Natural killer cell (primary cell): Measurements from ENCODE around the gene DCDC2B. TPM values are rescaled to one million over a fixed set of nuclear protein-coding genes. Genes with fewer than 3 reads are reported as not detected.

ENCODE experiments used
- ATAC-seq, 3 donors: fragments of 150-1000 bp in 2 of 3; fragments of 200-7000 bp in 1 of 3; cut with Tn5 transposase; 1 replicate in 1 of 3; 2 replicates in 2 of 3; pipeline ENCODE4 v1.10.0; 2021; ENCODE audit warnings: mild to moderate bottlenecking in 2 of 3, moderate library complexity in 2 of 3
- DNase-seq, 2 donors: peaks; one replicate each; pipeline versions ENCODE4 v3.0.0 to v3.0.0-alpha.2; 2013 to 2021; ENCODE audit warnings: mixed read lengths in 1 of 2
- H3K27ac ChIP-seq: one replicate; pipeline ENCODE4 v1.5.1; 2013; ENCODE audit warnings: mild to moderate bottlenecking, low read length
- H3K27me3 ChIP-seq: one replicate; pipeline ENCODE4 v1.6.1; 2013; ENCODE audit warnings: low read length; ENCODE audit not compliant: control insufficient read depth, insufficient read depth
- H3K36me3 ChIP-seq: one replicate; pipeline ENCODE4 v1.6.1; 2013; ENCODE audit warnings: low read length; ENCODE audit not compliant: control insufficient read depth, insufficient read depth
- H3K4me1 ChIP-seq: one replicate; pipeline ENCODE4 v1.6.1; 2013; ENCODE audit warnings: low read length; ENCODE audit not compliant: control insufficient read depth, insufficient read depth
- H3K4me3 ChIP-seq: one replicate; pipeline ENCODE4 v1.5.1; 2013; ENCODE audit warnings: low read length
- H3K9me3 ChIP-seq: one replicate; pipeline ENCODE4 v1.6.1; 2013; ENCODE audit warnings: low read length; ENCODE audit not compliant: control insufficient read depth, insufficient read depth
- H3K27ac Mint-ChIP-seq, 2 donors: one replicate each; pipeline ENCODE4 v1.8.0; 2022; ENCODE audit warnings: mild to moderate bottlenecking in 2 of 2, mixed read lengths in 2 of 2, moderate library complexity in 1 of 2
- H3K27me3 Mint-ChIP-seq, 2 donors: one replicate each; pipeline ENCODE4 v1.8.0; 2022; ENCODE audit warnings: low read depth in 2 of 2, mixed read lengths in 2 of 2
- H3K36me3 Mint-ChIP-seq: one replicate; pipeline ENCODE4 v1.8.0; 2022; ENCODE audit warnings: mixed read lengths
- H3K4me1 Mint-ChIP-seq, 2 donors: one replicate each; pipeline ENCODE4 v1.8.0; 2022; ENCODE audit warnings: mixed read lengths in 2 of 2
- H3K4me3 Mint-ChIP-seq: one replicate; pipeline ENCODE4 v1.8.0; 2022; ENCODE audit warnings: mild to moderate bottlenecking, moderate library complexity, mixed read lengths
- H3K9me3 Mint-ChIP-seq, 2 donors: one replicate each; pipeline ENCODE4 v1.8.0; 2022; ENCODE audit warnings: mixed read lengths in 2 of 2
- WGBS: methylation state at CpG from one replicate; pipeline ENCODE4 v1.1.7; 2013; ENCODE audit warnings: missing lambda C conversion rate; ENCODE audit not compliant: insufficient coverage; 5-methylcytosine and 5-hydroxymethylcytosine counted together
- intact Hi-C: fragments of 100-400 bp; cut with micrococcal nuclease; formaldehyde crosslinking; loops from one replicate; pipeline ENCODE4 v1.14.2; 2022
- total RNA-seq, 4 donors: library from RNA; stranded (reverse); fragments of 120-200 nt in 1 of 4; gene quantifications; one replicate each; pipeline versions ENCODE4 v1.2.3 to v1.2.4, GENCODE V29; 2013 to 2022
- TF ChIP-seq, protein P1 (sequence below): fragments of 200-600 bp; IDR thresholded peaks from one replicate; pipeline ENCODE4 v1.8.0; 2022; ENCODE audit warnings: antibody characterized with exemption

The DCDC2B gene
- total RNA-seq, 3 donors from 2014 or later (not counting 1 experiment from before 2014, with no cell fraction given), result not detected

- DNase-seq (peak; percentile 55 to 75), ATAC-seq (peak; percentile 54 to 71 (median 55))
- Mint-ChIP-seq H3K36me3 (no peaks in the 10 kb centered on the region), H3K4me3 (peak within 1 kb of the TSS; percentile 95), H3K9me3 (no peaks in the 10 kb centered on the region), H3K27ac (peak within 1 kb of the TSS; percentile 93 to 98), H3K4me1 (peaks cover 51 to 69% of the 10 kb centered on the region in 2 donors), H3K27me3 (no peaks in the 10 kb centered on the region)
- Histone ChIP-seq H3K27ac (peak within 1 kb of the TSS; percentile 93), H3K9me3 (no peaks in the 10 kb centered on the region), H3K36me3 (peaks cover 22% of the 10 kb centered on the region), H3K4me3 (peak within 1 kb of the TSS; percentile 71), H3K4me1 (peaks cover 70% of the 10 kb centered on the region), H3K27me3 (no peaks in the 10 kb centered on the region)
- intact Hi-C loops, result loop anchor here (1.0 to 5.0 kb wide), 4 partner anchors 21 to 212 kb away; partner anchors contain the start of genes EIF3I, TMEM234, TMEM39B and TXLNA
- WGBS, result 1% methylated on average over 31 of the region's 34 CpGs
- TF ChIP-seq, protein P1, sequence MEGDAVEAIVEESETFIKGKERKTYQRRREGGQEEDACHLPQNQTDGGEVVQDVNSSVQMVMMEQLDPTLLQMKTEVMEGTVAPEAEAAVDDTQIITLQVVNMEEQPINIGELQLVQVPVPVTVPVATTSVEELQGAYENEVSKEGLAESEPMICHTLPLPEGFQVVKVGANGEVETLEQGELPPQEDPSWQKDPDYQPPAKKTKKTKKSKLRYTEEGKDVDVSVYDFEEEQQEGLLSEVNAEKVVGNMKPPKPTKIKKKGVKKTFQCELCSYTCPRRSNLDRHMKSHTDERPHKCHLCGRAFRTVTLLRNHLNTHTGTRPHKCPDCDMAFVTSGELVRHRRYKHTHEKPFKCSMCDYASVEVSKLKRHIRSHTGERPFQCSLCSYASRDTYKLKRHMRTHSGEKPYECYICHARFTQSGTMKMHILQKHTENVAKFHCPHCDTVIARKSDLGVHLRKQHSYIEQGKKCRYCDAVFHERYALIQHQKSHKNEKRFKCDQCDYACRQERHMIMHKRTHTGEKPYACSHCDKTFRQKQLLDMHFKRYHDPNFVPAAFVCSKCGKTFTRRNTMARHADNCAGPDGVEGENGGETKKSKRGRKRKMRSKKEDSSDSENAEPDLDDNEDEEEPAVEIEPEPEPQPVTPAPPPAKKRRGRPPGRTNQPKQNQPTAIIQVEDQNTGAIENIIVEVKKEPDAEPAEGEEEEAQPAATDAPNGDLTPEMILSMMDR, result no peak
Measured at GRCh38 chr1:32200226-32201010, 8.5 kb upstream of the DCDC2B start, which contains the start of gene CCDC28B. CCDC28B (plus strand) TSS chr1:32200595; CDS start chr1:32201936, 1,341 bp downstream.

DNA sequence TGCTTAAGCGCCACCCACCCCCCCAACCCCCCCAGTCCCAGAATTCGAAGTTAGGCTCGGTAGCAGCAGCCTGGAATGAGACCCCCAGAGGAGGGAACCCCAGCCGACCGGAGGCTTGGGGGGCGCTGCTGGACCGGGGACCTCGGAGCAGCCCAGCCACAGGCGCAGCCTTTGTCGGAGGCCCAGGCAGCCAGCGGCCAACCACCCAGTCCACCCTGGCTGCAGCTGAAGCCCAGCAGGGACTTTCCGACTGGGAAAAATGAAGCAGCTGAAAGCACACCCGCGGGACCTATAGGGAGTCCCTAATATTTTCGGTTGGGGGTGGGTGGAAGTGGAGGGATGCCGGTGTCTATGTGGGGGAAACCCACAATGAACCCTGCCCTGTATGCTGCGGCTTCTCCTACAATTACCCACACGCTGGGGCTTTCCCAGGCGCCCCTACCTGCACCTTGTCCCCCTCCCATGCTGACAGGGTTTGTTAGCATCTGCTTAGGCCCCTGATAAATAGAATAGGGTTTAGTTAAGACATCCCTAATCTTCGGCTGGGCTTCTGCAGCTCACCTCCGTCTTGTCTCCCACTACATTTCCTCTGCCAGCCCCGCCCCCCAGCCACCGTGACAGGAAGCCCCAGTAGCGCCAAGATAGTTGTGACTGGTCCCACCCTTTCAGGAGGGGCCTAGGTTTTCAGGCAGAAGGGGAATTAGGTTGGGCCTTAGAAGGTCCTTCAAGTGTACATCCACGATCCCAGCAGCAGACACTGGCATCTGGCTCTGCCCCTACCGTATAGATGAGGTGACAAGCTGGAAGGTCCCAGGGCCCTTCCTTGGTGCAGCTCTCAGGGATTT lies 7.7 kb upstream of the DCDC2B start:
- WGBS, result under 1% methylated on average over 23 of the region's 26 CpGs
- DNase-seq (peak; percentile 75 to 89), ATAC-seq (peak; percentile 56 to 74 (median 70))
- H3K27me3 ChIP-seq, result no peaks in the 10 kb centered on the region
- Mint-ChIP-seq H3K9me3 (no peaks in the 10 kb centered on the region), H3K4me1 (peaks cover 52 to 69% of the 10 kb centered on the region in 2 donors), H3K27ac (peak overlapping the region; percentile 93 to 98), H3K4me3 (peak overlapping the region; percentile 95), H3K36me3 (no peaks in the 10 kb centered on the region), H3K27me3 (no peaks in the 10 kb centered on the region)
- intact Hi-C loops, result loop anchor here (1.0 to 5.0 kb wide), 4 partner anchors 21 to 211 kb away; partner anchors contain the start of genes EIF3I, TMEM234, TMEM39B and TXLNA
- TF ChIP-seq, protein P1, result no peak
- peak overlapping the region; percentile 93 for H3K27ac ChIP-seq
- peaks cover 16% of the 10 kb centered on the region for H3K36me3 ChIP-seq
- peaks cover 69% of the 10 kb centered on the region for H3K4me1 ChIP-seq
- no peaks in the 10 kb centered on the region for H3K9me3 ChIP-seq
- H3K4me3 ChIP-seq, result peak overlapping the region; percentile 71

- 80% methylated on average over 26 of the region's 26 CpGs for WGBS
- Mint-ChIP-seq H3K27ac (peak overlapping the region; percentile 93 to 98), H3K9me3 (no peaks in the 10 kb centered on the region), H3K4me3 (peak overlapping the region; percentile 85), H3K4me1 (peaks cover 37 to 52% of the 10 kb centered on the region in 2 donors), H3K36me3 (no peaks in the 10 kb centered on the region), H3K27me3 (no peaks in the 10 kb centered on the region)
- peaks cover 9% of the 10 kb centered on the region for H3K36me3 ChIP-seq
- H3K4me1 ChIP-seq, result peaks cover 59% of the 10 kb centered on the region
- no peaks in the 10 kb centered on the region for H3K27me3 ChIP-seq
- H3K9me3 ChIP-seq, result no peaks in the 10 kb centered on the region
- intact Hi-C loops, result loop anchor here (5.0 kb wide), 1 partner anchor 207 kb away; no protein-coding TSS in a partner anchor
- ATAC-seq (no peak), DNase-seq (no peak)
- TF ChIP-seq, protein P1, result no peak
- H3K27ac ChIP-seq, result peak overlapping the region; percentile 50
- peak overlapping the region; percentile 64 for H3K4me3 ChIP-seq
Measured at GRCh38 chr1:32204943-32205361, 3.9 kb upstream of the DCDC2B start.
